HEK293 (cell line): ENCODE measurements around the gene GALNT2.

ENCODE experiments used
- CTCF ChIP-seq: fragments of 450-650 bp; formaldehyde crosslinking; IDR thresholded peaks from 2 replicates; pipeline ENCODE4 v1.5.1; 2016; ENCODE audit warnings: missing biosample characterization, missing genetic modification characterization
- EGR2 ChIP-seq: fragments of 450-650 bp; formaldehyde crosslinking; IDR thresholded peaks from 2 replicates; pipeline ENCODE4 v1.5.1; 2016; ENCODE audit warnings: low read depth, missing biosample characterization, missing genetic modification characterization
- REPIN1 ChIP-seq: fragments of 450-650 bp; formaldehyde crosslinking; IDR thresholded peaks from 2 replicates; pipeline ENCODE4 v1.5.1; 2017; ENCODE audit warnings: missing biosample characterization, missing genetic modification characterization, low read depth
- YY1 ChIP-seq: fragments of 450-650 bp; formaldehyde crosslinking; IDR thresholded peaks from 2 replicates; pipeline ENCODE4 v1.5.1; 2018; ENCODE audit warnings: missing biosample characterization, missing genetic modification characterization
- ZBTB7A ChIP-seq: fragments of 450-650 bp; formaldehyde crosslinking; IDR thresholded peaks from 2 replicates; pipeline ENCODE4 v1.5.1; 2016; ENCODE audit warnings: low read depth, missing biosample characterization, missing genetic modification characterization
- ZNF10 ChIP-seq: fragments of 450-650 bp; formaldehyde crosslinking; IDR thresholded peaks from 2 replicates; pipeline ENCODE4 v1.5.1; 2017; ENCODE audit warnings: missing biosample characterization, missing genetic modification characterization
- ZNF114 ChIP-seq: fragments of 450-650 bp; formaldehyde crosslinking; IDR thresholded peaks from 2 replicates; pipeline ENCODE4 v1.5.0; 2017; ENCODE audit warnings: missing biosample characterization, missing genetic modification characterization
- ZNF146 ChIP-seq: fragments of 450-650 bp; formaldehyde crosslinking; IDR thresholded peaks from 2 replicates; pipeline ENCODE4 v1.5.1; 2016; ENCODE audit warnings: missing biosample characterization, missing genetic modification characterization
- ZNF274 ChIP-seq, 2 experiments: fragments of 200-500 bp in 1 of 2; fragments of 450-650 bp in 1 of 2; sonication (Bioruptor generic) in 1 of 2; formaldehyde crosslinking in 1 of 2; IDR thresholded peaks; 2 replicates each; pipeline versions ENCODE4 v1.5.1 to v1.6.1; 2014 to 2016; ENCODE audit warnings: borderline replicate concordance in 1 of 2, inconsistent platforms in 1 of 2, low read length in 1 of 2, missing biosample characterization in 1 of 2, missing genetic modification characterization in 1 of 2
- ZNF324 ChIP-seq: fragments of 450-650 bp; formaldehyde crosslinking; IDR thresholded peaks from 2 replicates; pipeline ENCODE4 v1.5.1; 2016; ENCODE audit warnings: missing biosample characterization, missing genetic modification characterization
- ZNF600 ChIP-seq: fragments of 450-650 bp; formaldehyde crosslinking; IDR thresholded peaks from 2 replicates; pipeline ENCODE4 v1.5.1; 2016; ENCODE audit warnings: missing biosample characterization, missing genetic modification characterization
- ZNF626 ChIP-seq: fragments of 450-650 bp; sonication (Bioruptor Pico); formaldehyde crosslinking; IDR thresholded peaks from 2 replicates; pipeline ENCODE4 v1.5.1; 2018; ENCODE audit warnings: missing biosample characterization, missing genetic modification characterization, inconsistent platforms
- ZNF747 ChIP-seq: fragments of 450-650 bp; formaldehyde crosslinking; IDR thresholded peaks from 2 replicates; pipeline ENCODE4 v1.5.1; 2016; ENCODE audit warnings: missing biosample characterization, missing genetic modification characterization
- ZNF777 ChIP-seq: fragments of 450-650 bp; formaldehyde crosslinking; IDR thresholded peaks from 2 replicates; pipeline ENCODE4 v1.5.1; 2017; ENCODE audit warnings: missing biosample characterization, missing genetic modification characterization, borderline replicate concordance

GRCh38 chr1:230322967-230323547 lies 256.0 kb downstream of the GALNT2 start:
- TF ChIP-seq REPIN1 (tag by site-specific recombination): no peak
- no peak for TF ChIP-seq YY1
- TF ChIP-seq ZNF626 (tag by site-specific recombination): no peak
- TF ChIP-seq ZNF114 (tag by site-specific recombination): no peak
- TF ChIP-seq CTCF (tag by site-specific recombination): no peak
- no peak for TF ChIP-seq EGR2 (tag by site-specific recombination)
- no peak for TF ChIP-seq ZNF324 (tag by site-specific recombination)
- TF ChIP-seq ZNF777 (tag by site-specific recombination): no peak
- TF ChIP-seq ZNF10 (tag by site-specific recombination): no peak
- TF ChIP-seq ZNF600 (tag by site-specific recombination): no peak
- no peak for TF ChIP-seq ZNF274 (IDR thresholded peaks at IDR 0.05; ENCODE audit: low read length)
- TF ChIP-seq ZNF274 (tag by site-specific recombination; IDR thresholded peaks at IDR 0.05; ENCODE audit: borderline replicate concordance): no peak
- TF ChIP-seq ZNF747: no peak
- no peak for TF ChIP-seq ZNF146
- TF ChIP-seq ZBTB7A (tag by site-specific recombination): no peak
